Stimulated activated naive B cell treated with anti-CD40 and anti-IgM and Interleukin-4, amounts not matched to agents 10 μg/mL and 1 μg/mL and 100 μg/mL, for 72 hours (primary cell): Measurements from ENCODE around the gene CFL2.

Source experiments
- ATAC-seq, 2 donors: fragments of 150-1000 bp; cut with Tn5 transposase; replicated peaks; 2 replicates each; pipeline ENCODE4 v1.10.0; 2021; ENCODE audit warnings: moderate library complexity in 1 of 2
- DNase-seq: peaks from one replicate; pipeline ENCODE4 v3.0.0; 2021
- H3K27ac Mint-ChIP-seq: one replicate; pipeline ENCODE4 v1.8.0; 2022; ENCODE audit warnings: mild to moderate bottlenecking, mixed read lengths
- H3K27me3 Mint-ChIP-seq, 2 donors: one replicate each; pipeline ENCODE4 v1.8.0; 2022; ENCODE audit warnings: mixed read lengths in 2 of 2
- H3K36me3 Mint-ChIP-seq, 2 donors: one replicate each; pipeline ENCODE4 v1.8.0; 2022; ENCODE audit warnings: mixed read lengths in 2 of 2, mild to moderate bottlenecking in 1 of 2
- H3K4me1 Mint-ChIP-seq, 2 donors: one replicate each; pipeline ENCODE4 v1.8.0; 2022; ENCODE audit warnings: mixed read lengths in 2 of 2, mild to moderate bottlenecking in 1 of 2
- H3K4me3 Mint-ChIP-seq, 2 donors: one replicate each; pipeline ENCODE4 v1.8.0; 2022; ENCODE audit warnings: mild to moderate bottlenecking in 2 of 2, mixed read lengths in 2 of 2, moderate library complexity in 1 of 2
- H3K9me3 Mint-ChIP-seq, 2 donors: one replicate each; pipeline ENCODE4 v1.8.0; 2022; ENCODE audit warnings: mixed read lengths in 2 of 2, mild to moderate bottlenecking in 1 of 2

The CFL2 gene

GRCh38 chr14:34671716-34672115 is 42.7 kb downstream of the CFL2 start:
- Mint-ChIP-seq H3K4me1 (no peaks in the 10 kb centered on the region), H3K4me3 (no peak overlapping the region), H3K9me3 (no peaks in the 10 kb centered on the region), H3K27me3 (no peaks in the 10 kb centered on the region), H3K27ac (no peak overlapping the region), H3K36me3 (no peaks in the 10 kb centered on the region)
- no peak for ATAC-seq
- no peak for DNase-seq

DNA sequence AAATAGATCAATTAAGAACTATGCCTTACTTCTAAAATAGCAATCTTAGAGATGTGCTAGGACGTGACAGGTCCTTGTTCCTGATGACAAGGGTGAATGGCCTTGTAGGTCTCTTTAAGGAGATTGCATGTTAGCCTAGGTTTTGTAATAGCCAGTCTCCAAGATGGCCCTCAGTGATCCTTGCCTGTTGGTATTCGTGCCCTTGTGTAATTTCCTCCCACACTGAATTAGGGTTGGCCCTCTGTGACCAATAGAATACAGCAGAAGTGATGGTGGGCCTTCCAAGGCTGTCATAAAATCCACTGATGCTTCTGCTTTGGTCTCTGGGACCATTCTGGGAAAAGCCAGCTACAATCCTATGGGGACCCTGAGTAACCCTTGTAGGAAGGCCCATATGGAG is 46.3 kb downstream of the CFL2 start:
- Mint-ChIP-seq H3K4me1 (no peaks in the 10 kb centered on the region), H3K4me3 (no peak overlapping the region), H3K36me3 (no peaks in the 10 kb centered on the region), H3K9me3 (peaks cover 0 to 2% of the 10 kb centered on the region in 2 donors), H3K27me3 (no peaks in the 10 kb centered on the region), H3K27ac (no peak overlapping the region)
- no peak for ATAC-seq
- DNase-seq: no peak

DNA sequence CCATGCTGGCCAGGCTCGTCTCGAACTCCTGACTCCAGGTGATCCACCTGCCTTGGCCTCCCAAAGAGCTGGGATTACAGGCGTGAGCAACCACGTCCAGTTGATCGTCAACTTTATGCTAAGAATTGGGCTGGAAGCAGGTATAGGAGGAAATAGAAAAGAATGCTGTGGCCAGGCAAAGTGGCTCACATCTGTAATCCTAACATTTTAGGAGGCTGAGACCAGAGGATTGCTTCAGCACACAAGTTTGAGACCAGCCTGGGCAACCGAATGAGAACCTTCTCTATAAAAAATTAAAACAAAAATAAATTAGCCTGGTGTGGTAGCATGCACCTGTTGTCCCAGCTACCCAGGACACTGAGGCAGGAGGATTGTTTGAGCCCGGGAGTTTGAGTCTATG is 47.4 kb downstream of the CFL2 start:
- Mint-ChIP-seq H3K27me3 (no peaks in the 10 kb centered on the region), H3K36me3 (no peaks in the 10 kb centered on the region), H3K4me3 (no peak overlapping the region), H3K4me1 (no peaks in the 10 kb centered on the region), H3K9me3 (peaks cover 0 to 3% of the 10 kb centered on the region in 2 donors), H3K27ac (no peak overlapping the region)
- DNase-seq: no peak
- ATAC-seq: no peak

DNA sequence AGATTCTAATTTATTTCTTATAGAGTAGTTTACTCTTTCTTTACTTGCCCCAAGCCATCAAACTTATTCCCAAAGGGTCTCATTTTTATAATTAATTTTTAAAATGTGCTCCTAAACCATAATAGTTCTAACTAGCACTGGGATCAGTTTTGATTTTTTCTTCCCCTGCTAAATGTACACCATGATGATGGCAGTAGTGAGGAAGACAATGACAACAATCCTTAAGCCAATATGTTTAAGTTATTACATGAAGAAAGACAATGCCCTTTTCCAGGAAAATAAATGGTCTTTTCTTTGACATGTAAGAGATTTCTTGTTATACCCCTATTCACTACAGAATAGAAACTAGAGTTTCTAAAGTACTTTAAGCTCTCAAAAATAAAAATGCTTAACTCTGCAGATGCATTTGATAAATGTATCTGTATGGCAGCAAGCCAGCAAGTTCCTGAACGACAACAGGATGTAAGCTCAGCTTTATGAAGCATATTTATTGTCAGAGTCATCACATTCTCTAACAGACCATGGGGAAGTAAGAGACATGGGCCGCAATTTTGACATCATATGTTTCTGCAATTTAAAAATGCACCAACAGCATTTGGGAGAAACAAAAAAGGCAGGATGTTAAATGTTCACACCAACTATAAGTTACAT is 48.5 kb downstream of the CFL2 start:
- H3K36me3 Mint-ChIP-seq: no peaks in the 10 kb centered on the region
- no peaks in the 10 kb centered on the region for H3K27me3 Mint-ChIP-seq
- no peak overlapping the region for H3K4me3 Mint-ChIP-seq
- DNase-seq: no peak
- no peak for ATAC-seq
- H3K27ac Mint-ChIP-seq: no peak overlapping the region
- peaks cover 3 to 7% of the 10 kb centered on the region in 2 donors for H3K9me3 Mint-ChIP-seq
- no peaks in the 10 kb centered on the region for H3K4me1 Mint-ChIP-seq

- DNase-seq (no peak), ATAC-seq (no peak)
- Mint-ChIP-seq H3K4me1 (no peaks in the 10 kb centered on the region), H3K9me3 (peaks cover 7 to 11% of the 10 kb centered on the region in 2 donors), H3K4me3 (no peak overlapping the region), H3K36me3 (no peaks in the 10 kb centered on the region), H3K27me3 (no peaks in the 10 kb centered on the region), H3K27ac (no peak overlapping the region)
Measured at GRCh38 chr14:34662561-34663088, 51.8 kb downstream of the CFL2 start.

GRCh38 chr14:34660796-34661195 is 53.6 kb downstream of the CFL2 start:
- peaks cover 7 to 11% of the 10 kb centered on the region in 2 donors for H3K9me3 Mint-ChIP-seq
- ATAC-seq: no peak

More at GRCh38 chr14:34660796-34661195, 53.6 kb downstream of the CFL2 start:
- no peak for DNase-seq
- Mint-ChIP-seq H3K36me3 (no peaks in the 10 kb centered on the region), H3K4me1 (no peaks in the 10 kb centered on the region), H3K27me3 (no peaks in the 10 kb centered on the region), H3K27ac (no peak overlapping the region), H3K4me3 (no peak overlapping the region)
